Keratinocyte (primary cell): ENCODE measurements around the gene DCHS2. TPM values are rescaled to one million over a fixed set of nuclear protein-coding genes. Genes with fewer than 3 reads are reported as not detected.

Experiments
- DNase-seq: peaks from one replicate; pipeline ENCODE4 v3.0.0-alpha.2; 2011; ENCODE audit warnings: low read depth, missing footprints, low spot score
- FAIRE-seq: peaks from 2 replicates; lab custom pipeline; 2011; peaks lifted over from hg19 to GRCh38; lab: Jason Lieb, UNC
- H2AFZ ChIP-seq: 2 replicates; pipeline ENCODE4 v1.6.0; 2012; ENCODE audit warnings: low read length, control low read depth, inconsistent platforms; ENCODE audit not compliant: control insufficient read depth
- H3K27ac ChIP-seq: 2 replicates; pipeline ENCODE4 v1.5.1; 2011; ENCODE audit warnings: low read length; ENCODE audit not compliant: control insufficient read depth, insufficient read depth
- H3K27me3 ChIP-seq: 3 replicates; pipeline ENCODE4 v1.6.0; 2011; ENCODE audit warnings: low read length; ENCODE audit not compliant: control insufficient read depth, insufficient read depth; ENCODE audit errors: extremely low read depth
- H3K36me3 ChIP-seq, 2 experiments: 2 replicates in 1 of 2; 3 replicates in 1 of 2; pipeline ENCODE4 v1.5.1; 2011; ENCODE audit warnings: low read length in 2 of 2, mild to moderate bottlenecking in 1 of 2; ENCODE audit not compliant: control insufficient read depth in 2 of 2, insufficient read depth in 2 of 2; ENCODE audit errors: extremely low read depth in 1 of 2
- H3K4me1 ChIP-seq: 3 replicates; pipeline ENCODE4 v1.5.1; 2011; ENCODE audit warnings: low read length; ENCODE audit not compliant: control insufficient read depth, insufficient read depth; ENCODE audit errors: extremely low read depth
- H3K4me2 ChIP-seq: 3 replicates; pipeline ENCODE4 v1.6.0; 2011; ENCODE audit warnings: low read depth, low read length; ENCODE audit not compliant: control insufficient read depth, insufficient read depth; ENCODE audit errors: extremely low read depth
- H3K4me3 ChIP-seq, 3 experiments: fragments of 200-600 bp in 1 of 3; sonication (generic) in 1 of 3; 2 replicates in 2 of 3; 3 replicates in 1 of 3; pipeline ENCODE4 v1.5.1; 2011 to 2016; ENCODE audit warnings: low read length in 3 of 3, mild to moderate bottlenecking in 3 of 3, control low read depth in 2 of 3, inconsistent platforms in 1 of 3, low read depth in 1 of 3, mixed read lengths in 1 of 3, mixed run types in 1 of 3, moderate library complexity in 1 of 3; ENCODE audit not compliant: control insufficient read depth in 2 of 3, insufficient read depth in 2 of 3; ENCODE audit errors: extremely low read depth in 1 of 3
- H3K79me2 ChIP-seq: 2 replicates; pipeline ENCODE4 v1.6.0; 2012; ENCODE audit warnings: low read length; ENCODE audit not compliant: control insufficient read depth, insufficient read depth
- H3K9ac ChIP-seq: 3 replicates; pipeline ENCODE4 v1.6.0; 2011; ENCODE audit warnings: low read length; ENCODE audit not compliant: control insufficient read depth, insufficient read depth; ENCODE audit errors: extremely low read depth
- H3K9me1 ChIP-seq: 3 replicates; pipeline ENCODE4 v1.6.0; 2011; ENCODE audit warnings: low read length; ENCODE audit not compliant: control insufficient read depth, insufficient read depth; ENCODE audit errors: extremely low read depth
- H3K9me3 ChIP-seq: 2 replicates; pipeline ENCODE4 v1.5.1; 2012; ENCODE audit warnings: low read depth, low read length; ENCODE audit not compliant: control insufficient read depth
- H4K20me1 ChIP-seq: 3 replicates; pipeline ENCODE4 v1.6.0; 2011; ENCODE audit warnings: low read length; ENCODE audit not compliant: control insufficient read depth, insufficient read depth; ENCODE audit errors: extremely low read depth
- CTCF ChIP-seq, 3 experiments: IDR thresholded peaks in 1 of 3; conservative IDR thresholded peaks in 1 of 3; optimal IDR thresholded peaks in 1 of 3; 2 replicates in 2 of 3; 3 replicates in 1 of 3; pipeline versions ENCODE3 to v1.5.1; 2011; ENCODE audit warnings: low read length in 3 of 3, mild to moderate bottlenecking in 3 of 3, moderate library complexity in 2 of 3, control low read depth in 1 of 3, inconsistent platforms in 1 of 3; ENCODE audit not compliant: insufficient read depth in 2 of 3; ENCODE audit errors: extremely low read depth in 1 of 3
- EZH2 ChIP-seq: IDR thresholded peaks from one replicate; pipeline ENCODE4 v1.6.1; 2012; ENCODE audit warnings: inconsistent platforms, mild to moderate bottlenecking, low read length, moderate library complexity
- dilution Hi-C: fragments of 300-500 bp; cut with MboI; formaldehyde crosslinking; loops from one replicate; pipeline ENCODE4 v1.7.0; 2020; ENCODE audit warnings: low sequenced_read_pairs; ENCODE audit not compliant: extremely low pct_ligation_motif_present
- polyA plus RNA-seq, 5 experiments: library from polyadenylated mRNA; depleted of rRNA in 3 of 5; stranded (reverse) in 3 of 5; stranded (forward) in 1 of 5; unstranded in 1 of 5; fragments of >200 nt; gene quantifications; 1 replicate in 1 of 5; 2 replicates in 3 of 5; 3 replicates in 1 of 5; pipeline versions ENCODE4 v1.2.1 to v1.2.3, GENCODE V29; 2011 to 2012; ENCODE audit warnings: missing spikeins in 2 of 5, low read depth in 1 of 5, low replicate concordance in 1 of 5

DCHS2 gene
- polyA plus RNA-seq, 1 donor (not counting 4 experiments of a cell fraction or from before 2014, with no cell fraction given), result 0.01 TPM

DNA sequence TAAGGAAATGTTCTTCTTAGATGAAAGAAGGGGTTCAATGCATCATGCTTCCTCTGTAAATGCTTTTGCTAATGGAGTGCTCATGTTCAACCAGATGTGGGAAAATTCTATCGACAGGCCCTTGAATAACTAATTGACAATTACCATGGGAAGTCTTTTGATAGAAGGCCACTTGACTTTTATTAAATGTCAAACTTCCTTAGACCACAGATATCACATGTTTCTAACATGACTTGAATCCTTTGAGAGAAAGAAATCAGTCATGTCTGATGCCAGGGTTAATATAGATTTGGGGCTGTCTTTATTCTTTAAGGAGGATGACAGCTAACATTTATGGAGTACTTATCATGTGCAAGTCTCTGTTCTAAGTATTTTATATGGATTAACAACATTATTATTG is 280.1 kb downstream of the DCHS2 start:
- no peak for TF ChIP-seq EZH2
- no peak for TF ChIP-seq CTCF (optimal IDR thresholded peaks at IDR 0.05 in 1 of 3, IDR thresholded peaks at IDR 0.05 in 1 of 3, conservative IDR thresholded peaks at IDR 0.05 in 1 of 3; ENCODE audit: extremely low read depth in 1 of 3, insufficient read depth in 2 of 3, low read length in 3 of 3)
- H3K27me3 ChIP-seq, result no peaks in the 10 kb centered on the region
- no peak overlapping the region for H3K4me3 ChIP-seq
- H3K9ac ChIP-seq, result no peak overlapping the region
- no peak for DNase-seq
- H3K9me3 ChIP-seq, result no peaks in the 10 kb centered on the region
- H3K27ac ChIP-seq, result no peak overlapping the region
- H3K4me1 ChIP-seq, result no peaks in the 10 kb centered on the region
- no peaks in the 10 kb centered on the region for H3K36me3 ChIP-seq
- no peak overlapping the region for H2AFZ ChIP-seq
- no peaks in the 10 kb centered on the region for H4K20me1 ChIP-seq
- FAIRE-seq, result no peak
- H3K79me2 ChIP-seq, result no peaks in the 10 kb centered on the region
- H3K9me1 ChIP-seq, result no peaks in the 10 kb centered on the region
- dilution Hi-C loops, result no loop called here
- H3K4me2 ChIP-seq, result no peak overlapping the region

- DNase-seq (no peak), FAIRE-seq (no peak)
- Histone ChIP-seq H3K4me3 (no peak overlapping the region), H3K4me1 (no peaks in the 10 kb centered on the region), H3K27me3 (no peaks in the 10 kb centered on the region), H3K9me3 (no peaks in the 10 kb centered on the region), H3K79me2 (no peaks in the 10 kb centered on the region), H3K4me2 (no peak overlapping the region), H3K27ac (no peak overlapping the region), H2AFZ (no peak overlapping the region), H4K20me1 (no peaks in the 10 kb centered on the region), H3K36me3 (no peaks in the 10 kb centered on the region), H3K9me1 (no peaks in the 10 kb centered on the region), H3K9ac (no peak overlapping the region)
- TF ChIP-seq CTCF (optimal IDR thresholded peaks at IDR 0.05 in 1 of 3, IDR thresholded peaks at IDR 0.05 in 1 of 3, conservative IDR thresholded peaks at IDR 0.05 in 1 of 3; ENCODE audit: extremely low read depth in 1 of 3, insufficient read depth in 2 of 3, low read length in 3 of 3) (no peak), EZH2 (no peak)
- dilution Hi-C loops, result no loop called here
Measured at GRCh38 chr4:154208424-154208823, 283.2 kb downstream of the DCHS2 start.
